T-cell (primary cell): ENCODE measurements around the gene OR6X1. TPM values are rescaled to one million over a fixed set of nuclear protein-coding genes. Genes with fewer than 3 reads are reported as not detected.

Source experiments
- ATAC-seq, 4 experiments: fragments of 200-7000 bp in 3 of 4; fragments of 150-1000 bp in 1 of 4; cut with Tn5 transposase; replicated peaks in 1 of 4; 1 replicate in 3 of 4; 2 replicates in 1 of 4; pipeline ENCODE4 v1.10.0; 2021; ENCODE audit warnings: moderate library complexity in 3 of 4, mild to moderate bottlenecking in 2 of 4, moderate number of reproducible peaks in 1 of 4
- CTCF ChIA-PET, 2 donors: fragments of 300-600 bp; sonication (Branson Sonifier 250); formaldehyde crosslinking; loops; one replicate each; lab custom pipeline; 2022; ENCODE audit warnings: antibody characterized with exemption in 2 of 2; lab: Charles Lee
- POLR2A ChIA-PET, 2 donors: fragments of 300-600 bp; sonication (Branson Sonifier 250); formaldehyde crosslinking; loops; one replicate each; lab custom pipeline; 2022; ENCODE audit warnings: antibody characterized with exemption in 2 of 2; lab: Charles Lee
- DNase-seq, 35 experiments: peaks; one replicate each; pipeline versions ENCODE4 v3.0.0 to v3.0.0-alpha.2; 2013 to 2023
- H3K27ac ChIP-seq: one replicate; pipeline ENCODE4 v1.5.1; 2013; ENCODE audit warnings: low read length
- H3K27me3 ChIP-seq, 2 experiments: replicated peaks in 1 of 2; 1 replicate in 1 of 2; 2 replicates in 1 of 2; pipeline versions ENCODE4 v1.6.1 to v1.7.0; 2013; ENCODE audit warnings: low read length in 1 of 2, mixed read lengths in 1 of 2; ENCODE audit not compliant: control insufficient read depth in 2 of 2, insufficient read depth in 2 of 2; ENCODE audit errors: extremely low read depth in 1 of 2
- H3K36me3 ChIP-seq, 2 donors: 1 replicate in 1 of 2; 2 replicates in 1 of 2; pipeline versions ENCODE4 v1.6.1 to v1.7.0; 2013; ENCODE audit warnings: low read length in 1 of 2; ENCODE audit not compliant: control insufficient read depth in 2 of 2, insufficient read depth in 1 of 2; ENCODE audit errors: extremely low read depth in 1 of 2
- H3K4me1 ChIP-seq, 2 experiments: 1 replicate in 1 of 2; 2 replicates in 1 of 2; pipeline versions ENCODE4 v1.6.1 to v1.7.0; 2013; ENCODE audit warnings: low read length in 2 of 2, mixed read lengths in 1 of 2; ENCODE audit not compliant: insufficient read depth in 2 of 2, control insufficient read depth in 1 of 2; ENCODE audit errors: extremely low read depth in 1 of 2
- H3K4me3 ChIP-seq, 2 donors: 1 replicate in 1 of 2; 2 replicates in 1 of 2; pipeline versions ENCODE4 v1.5.1 to v1.7.0; 2013; ENCODE audit warnings: mild to moderate bottlenecking in 2 of 2, low read length in 1 of 2, moderate library complexity in 1 of 2; ENCODE audit not compliant: control insufficient read depth in 1 of 2; ENCODE audit errors: extremely low read depth in 1 of 2
- H3K9me3 ChIP-seq: 2 replicates; pipeline ENCODE4 v1.7.0; 2013
- H3K27ac Mint-ChIP-seq, 2 donors: one replicate each; pipeline ENCODE4 v1.8.0; 2020 to 2021; ENCODE audit warnings: mild to moderate bottlenecking in 2 of 2, mixed read lengths in 2 of 2
- H3K27me3 Mint-ChIP-seq, 2 donors: one replicate each; pipeline ENCODE4 v1.8.0; 2021 to 2022; ENCODE audit warnings: mixed read lengths in 2 of 2
- H3K36me3 Mint-ChIP-seq: one replicate; pipeline ENCODE4 v1.8.0; 2021; ENCODE audit warnings: mixed read lengths
- H3K4me1 Mint-ChIP-seq, 3 donors: one replicate each; pipeline ENCODE4 v1.8.0; 2020 to 2022; ENCODE audit warnings: mixed read lengths in 3 of 3, mild to moderate bottlenecking in 1 of 3
- H3K4me3 Mint-ChIP-seq, 3 donors: one replicate each; pipeline ENCODE4 v1.8.0; 2020 to 2022; ENCODE audit warnings: mild to moderate bottlenecking in 3 of 3, mixed read lengths in 3 of 3, moderate library complexity in 3 of 3
- H3K9me3 Mint-ChIP-seq, 3 donors: one replicate each; pipeline ENCODE4 v1.8.0; 2020 to 2022; ENCODE audit warnings: mixed read lengths in 3 of 3
- WGBS: methylation state at CpG from one replicate; pipeline ENCODE4 v1.1.5; 2013; ENCODE audit warnings: missing lambda C conversion rate; ENCODE audit not compliant: insufficient coverage; 5-methylcytosine and 5-hydroxymethylcytosine counted together
- total RNA-seq, 35 experiments: library from RNA in 6 of 35; stranded (reverse) in 6 of 35; fragments of 120-200 nt in 1 of 35; gene quantifications; one replicate each; pipeline versions ENCODE4 v1.2.1 to v1.2.4 and lab custom pipeline; 2013 to 2026

The OR6X1 gene
- total RNA-seq, 5 donors from 2014 or later (not counting 1 experiment from before 2014, with no cell fraction given) = not detected

- Mint-ChIP-seq H3K4me3 (no peak overlapping the region), H3K27me3 (no peaks in the 10 kb centered on the region), H3K9me3 (no peaks in the 10 kb centered on the region), H3K4me1 (peaks cover 48 to 58% (median 50%) of the 10 kb centered on the region in 3 donors), H3K27ac (no peak overlapping the region), H3K36me3 (peaks cover 34% of the 10 kb centered on the region)
- H3K36me3 ChIP-seq = peaks cover 4 to 33% of the 10 kb centered on the region in 2 donors
- no peak for DNase-seq
- H3K27ac ChIP-seq = no peak overlapping the region
- ChIA-PET CTCF (no interaction called here), POLR2A (interaction anchor here in 1 of 2 donors (0.6 kb wide), 1 partner anchor 684 kb away, joined by 4 read pairs; no protein-coding TSS in a partner anchor)
- no peaks in the 10 kb centered on the region for H3K9me3 ChIP-seq
- ATAC-seq = no peak
- no CpG with 5 or more reads among the region's 2 CpGs for WGBS
- H3K27me3 ChIP-seq = no peaks in the 10 kb centered on the region
- peaks cover 14 to 22% of the 10 kb centered on the region in 2 experiments for H3K4me1 ChIP-seq
- no peak overlapping the region for H3K4me3 ChIP-seq
These were observed 15.9 kb downstream of the OR6X1 start for GRCh38 chr11:123738374-123738773.

- WGBS = no CpG with 5 or more reads among the region's 3 CpGs
These were observed 17.5 kb downstream of the OR6X1 start for GRCh38 chr11:123736769-123737168.

GRCh38 chr11:123729602-123730001 lies 24.7 kb downstream of the OR6X1 start:
- peaks cover 25 to 64% of the 10 kb centered on the region in 2 donors for H3K36me3 ChIP-seq
- ATAC-seq (no peak), DNase-seq (no peak)
- no peak overlapping the region for H3K4me3 ChIP-seq
- no peaks in the 10 kb centered on the region for H3K27me3 ChIP-seq
- H3K9me3 Mint-ChIP-seq = peaks cover 6 to 17% (median 14%) of the 10 kb centered on the region in 3 donors
- peaks cover 4% of the 10 kb centered on the region for H3K9me3 ChIP-seq
- 97% methylated on average over 5 of the region's 8 CpGs for WGBS
- ChIA-PET CTCF (no interaction called here), POLR2A (no interaction called here)
- no peak overlapping the region for H3K27ac Mint-ChIP-seq
- peaks cover 60% of the 10 kb centered on the region for H3K36me3 Mint-ChIP-seq
- H3K4me3 Mint-ChIP-seq = no peak overlapping the region
- H3K27me3 Mint-ChIP-seq = no peaks in the 10 kb centered on the region
- H3K4me1 Mint-ChIP-seq = no peaks in the 10 kb centered on the region
- no peak overlapping the region for H3K27ac ChIP-seq
- H3K4me1 ChIP-seq = no peaks in the 10 kb centered on the region

More at GRCh38 chr11:123736769-123737168, 17.5 kb downstream of the OR6X1 start:
- peaks cover 34% of the 10 kb centered on the region for H3K36me3 Mint-ChIP-seq
- DNase-seq (no peak), ATAC-seq (no peak)
- ChIA-PET POLR2A (no interaction called here), CTCF (no interaction called here)
- H3K9me3 Mint-ChIP-seq = no peaks in the 10 kb centered on the region
- Histone ChIP-seq H3K9me3 (no peaks in the 10 kb centered on the region), H3K4me1 (peaks cover 10 to 12% of the 10 kb centered on the region in 2 experiments), H3K27me3 (no peaks in the 10 kb centered on the region), H3K36me3 (peaks cover 4 to 33% of the 10 kb centered on the region in 2 donors), H3K27ac (no peak overlapping the region), H3K4me3 (no peak overlapping the region)
- H3K4me1 Mint-ChIP-seq = peaks cover 38 to 49% (median 41%) of the 10 kb centered on the region in 3 donors
- no peaks in the 10 kb centered on the region for H3K27me3 Mint-ChIP-seq
- H3K4me3 Mint-ChIP-seq = no peak overlapping the region
- no peak overlapping the region for H3K27ac Mint-ChIP-seq

- no peaks in the 10 kb centered on the region for H3K27me3 ChIP-seq
- H3K27ac Mint-ChIP-seq = no peak overlapping the region
- H3K4me3 ChIP-seq = no peak overlapping the region
- no peak overlapping the region for H3K27ac ChIP-seq
- peaks cover 66% of the 10 kb centered on the region for H3K36me3 Mint-ChIP-seq
- H3K9me3 Mint-ChIP-seq = peaks cover 6 to 25% (median 17%) of the 10 kb centered on the region in 3 donors
- H3K4me1 ChIP-seq = no peaks in the 10 kb centered on the region
- ChIA-PET CTCF (no interaction called here), POLR2A (no interaction called here)
- H3K27me3 Mint-ChIP-seq = no peaks in the 10 kb centered on the region
- WGBS = 98% methylated on average over 9 of the region's 23 CpGs
- peaks cover 25 to 67% of the 10 kb centered on the region in 2 donors for H3K36me3 ChIP-seq
- ATAC-seq (no peak), DNase-seq (no peak)
- H3K4me1 Mint-ChIP-seq = no peaks in the 10 kb centered on the region
- H3K9me3 ChIP-seq = peaks cover 4% of the 10 kb centered on the region
- no peak overlapping the region for H3K4me3 Mint-ChIP-seq
These were observed 28.2 kb downstream of the OR6X1 start for GRCh38 chr11:123725995-123726655.

GRCh38 chr11:123719452-123719851 lies 34.9 kb downstream of the OR6X1 start:
- Mint-ChIP-seq H3K4me3 (no peak overlapping the region), H3K36me3 (peaks cover 13% of the 10 kb centered on the region), H3K27me3 (peaks cover 11 to 27% of the 10 kb centered on the region in 2 donors), H3K9me3 (peaks cover 0 to 10% (median 0%) of the 10 kb centered on the region in 3 donors), H3K4me1 (no peaks in the 10 kb centered on the region), H3K27ac (no peak overlapping the region)
- ChIA-PET CTCF (interaction anchor here (0.6 to 1.7 kb wide), 5 partner anchors 8 to 364 kb away, joined by 4 to 6 read pairs (median 5); no protein-coding TSS in a partner anchor), POLR2A (no interaction called here)
- no CpG with 5 or more reads among the region's 1 CpG for WGBS
- Histone ChIP-seq H3K27me3 (no peaks in the 10 kb centered on the region), H3K4me1 (no peaks in the 10 kb centered on the region), H3K36me3 (peaks cover 0 to 6% of the 10 kb centered on the region in 2 donors), H3K27ac (no peak overlapping the region), H3K4me3 (no peak overlapping the region), H3K9me3 (no peaks in the 10 kb centered on the region)
- ATAC-seq (no peak), DNase-seq (no peak)

DNA sequence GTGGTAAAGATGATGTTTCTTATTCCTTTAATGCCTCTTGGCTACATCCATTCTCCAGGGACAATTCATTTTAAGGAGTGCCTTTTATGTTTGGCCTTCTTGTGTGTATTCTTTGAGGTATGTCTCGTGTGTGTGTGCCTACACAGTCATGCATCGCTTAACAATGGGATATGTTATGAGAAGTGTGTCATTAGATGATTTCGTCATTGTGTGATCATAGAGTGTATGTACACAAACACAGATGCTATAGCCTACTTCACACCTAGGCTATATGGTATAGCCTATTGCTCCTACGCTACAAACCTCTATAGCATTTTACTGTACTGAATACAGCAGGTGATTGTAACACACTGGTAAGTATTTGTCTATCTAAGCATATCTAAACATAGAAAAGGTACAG lies 35.8 kb downstream of the OR6X1 start:
- Mint-ChIP-seq H3K9me3 (peaks cover 0 to 6% (median 0%) of the 10 kb centered on the region in 3 donors), H3K27ac (no peak overlapping the region), H3K27me3 (peaks cover 15 to 32% of the 10 kb centered on the region in 2 donors), H3K4me3 (no peak overlapping the region), H3K36me3 (peaks cover 6% of the 10 kb centered on the region), H3K4me1 (no peaks in the 10 kb centered on the region)
- Histone ChIP-seq H3K36me3 (no peaks in the 10 kb centered on the region), H3K27ac (no peak overlapping the region), H3K4me3 (no peak overlapping the region), H3K27me3 (no peaks in the 10 kb centered on the region), H3K9me3 (no peaks in the 10 kb centered on the region), H3K4me1 (no peaks in the 10 kb centered on the region)
- WGBS = no CpG with 5 or more reads among the region's 4 CpGs
- ChIA-PET POLR2A (no interaction called here), CTCF (interaction anchor here in 1 of 2 donors (1.6 kb wide), 1 partner anchor 11 kb away, joined by 4 read pairs; no protein-coding TSS in a partner anchor)
- no peak for ATAC-seq
- DNase-seq = no peak
